Measurements from ENCODE around the gene FBXO17.
A peak's percentile ranks its signal among the peaks of the same experiment; 100 is the strongest.

The FBXO17 gene

DNA sequence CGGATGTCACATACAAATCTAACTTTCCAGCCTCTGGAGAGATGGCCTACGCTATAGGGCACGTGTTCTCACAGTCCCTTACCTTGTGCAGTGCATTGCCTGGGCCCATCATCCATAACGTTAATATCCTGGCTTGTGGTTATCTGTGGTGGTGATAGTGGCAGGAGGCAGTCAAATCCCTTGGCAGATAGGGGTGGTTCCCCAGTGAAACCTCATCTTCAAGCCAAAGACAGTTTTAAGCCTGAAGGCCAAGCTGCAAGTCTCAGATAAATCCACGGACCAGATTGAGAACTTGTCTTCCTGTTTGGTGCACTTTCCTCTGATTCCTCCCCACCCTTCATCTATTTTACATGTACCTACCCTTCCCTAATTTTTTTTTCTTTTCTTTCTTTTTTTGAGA is 4.3 kb upstream of the FBXO17 start:
- no peak overlapping the region for H3K4me3 ChIP-seq (ENCODE audit: low read depth, low read length)
- no peak for DNase-seq (ENCODE audit: low read depth)
- TF ChIP-seq, protein P1, sequence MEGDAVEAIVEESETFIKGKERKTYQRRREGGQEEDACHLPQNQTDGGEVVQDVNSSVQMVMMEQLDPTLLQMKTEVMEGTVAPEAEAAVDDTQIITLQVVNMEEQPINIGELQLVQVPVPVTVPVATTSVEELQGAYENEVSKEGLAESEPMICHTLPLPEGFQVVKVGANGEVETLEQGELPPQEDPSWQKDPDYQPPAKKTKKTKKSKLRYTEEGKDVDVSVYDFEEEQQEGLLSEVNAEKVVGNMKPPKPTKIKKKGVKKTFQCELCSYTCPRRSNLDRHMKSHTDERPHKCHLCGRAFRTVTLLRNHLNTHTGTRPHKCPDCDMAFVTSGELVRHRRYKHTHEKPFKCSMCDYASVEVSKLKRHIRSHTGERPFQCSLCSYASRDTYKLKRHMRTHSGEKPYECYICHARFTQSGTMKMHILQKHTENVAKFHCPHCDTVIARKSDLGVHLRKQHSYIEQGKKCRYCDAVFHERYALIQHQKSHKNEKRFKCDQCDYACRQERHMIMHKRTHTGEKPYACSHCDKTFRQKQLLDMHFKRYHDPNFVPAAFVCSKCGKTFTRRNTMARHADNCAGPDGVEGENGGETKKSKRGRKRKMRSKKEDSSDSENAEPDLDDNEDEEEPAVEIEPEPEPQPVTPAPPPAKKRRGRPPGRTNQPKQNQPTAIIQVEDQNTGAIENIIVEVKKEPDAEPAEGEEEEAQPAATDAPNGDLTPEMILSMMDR (IDR thresholded peaks at IDR 0.05; ENCODE audit: control insufficient read depth, extremely low read depth, insufficient read depth) = no peak

DNA sequence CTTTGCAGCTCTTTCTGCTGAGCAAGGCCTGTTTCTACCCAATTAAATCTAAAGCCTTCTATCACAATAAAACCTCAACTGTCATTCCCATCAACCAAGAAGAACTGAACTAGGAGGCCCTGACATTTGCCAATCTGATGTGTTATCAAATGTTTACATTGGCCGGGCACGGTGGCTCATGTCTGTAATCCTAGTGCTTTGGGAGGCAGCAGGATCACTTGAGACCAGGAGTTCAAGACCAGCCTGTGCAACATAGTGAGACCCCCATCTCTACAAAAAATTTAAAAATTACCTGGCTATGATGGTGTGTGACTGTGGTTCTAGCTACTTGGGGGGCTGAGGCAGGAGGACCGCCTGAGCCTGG is 2.8 kb upstream of the FBXO17 start:
- TF ChIP-seq, protein P1 (IDR thresholded peaks at IDR 0.05; ENCODE audit: control insufficient read depth, extremely low read depth, insufficient read depth) = no peak
- peak; percentile 32 for DNase-seq (ENCODE audit: low read depth)
- no peak overlapping the region for H3K4me3 ChIP-seq (ENCODE audit: low read depth, low read length)

DNA sequence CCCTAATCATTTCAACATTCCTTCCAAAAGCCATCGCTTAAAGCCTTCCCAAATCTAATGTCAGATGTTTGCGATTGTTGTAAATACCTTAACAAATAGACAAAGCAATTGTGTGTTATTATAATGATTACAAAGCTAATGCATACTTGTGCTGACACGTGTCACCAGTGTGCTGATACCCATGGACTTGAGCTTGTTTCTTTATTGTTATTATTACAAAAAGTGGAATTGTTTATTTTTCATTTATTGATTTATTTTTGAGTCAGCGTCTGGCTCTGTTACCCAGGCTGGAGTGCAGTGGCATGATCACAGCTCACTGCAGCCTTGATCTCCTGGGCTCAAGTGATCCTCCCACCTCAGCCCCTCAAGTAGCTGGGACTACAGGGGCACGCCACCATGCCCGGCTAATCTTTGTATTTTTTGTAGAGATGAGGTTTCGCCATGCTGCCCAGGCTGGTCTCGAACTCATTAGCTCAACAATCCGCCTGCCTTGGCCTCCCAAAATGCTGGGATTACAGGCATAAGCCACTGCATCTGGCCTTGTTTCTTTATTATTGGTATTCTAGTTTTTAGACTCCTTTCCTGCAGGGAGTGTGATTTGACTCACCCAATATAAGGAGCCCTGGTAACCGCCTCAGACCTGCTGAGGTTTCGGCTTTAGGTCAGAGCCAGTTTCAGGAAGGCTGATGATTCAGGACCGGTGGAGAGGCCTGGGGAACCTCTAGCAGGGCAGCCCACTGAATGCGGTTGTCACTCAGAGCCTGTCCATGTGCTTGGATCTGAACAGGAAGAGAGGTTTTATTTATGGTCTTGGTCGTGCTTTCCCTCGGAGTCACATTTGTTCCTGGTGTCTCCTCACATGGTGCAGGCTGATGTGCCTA is 2.1 kb upstream of the FBXO17 start:
- H3K4me3 ChIP-seq (ENCODE audit: low read depth, low read length) = no peak overlapping the region
- DNase-seq (ENCODE audit: low read depth) = no peak
- TF ChIP-seq, protein P1 (IDR thresholded peaks at IDR 0.05; ENCODE audit: control insufficient read depth, extremely low read depth, insufficient read depth) = no peak

DNA sequence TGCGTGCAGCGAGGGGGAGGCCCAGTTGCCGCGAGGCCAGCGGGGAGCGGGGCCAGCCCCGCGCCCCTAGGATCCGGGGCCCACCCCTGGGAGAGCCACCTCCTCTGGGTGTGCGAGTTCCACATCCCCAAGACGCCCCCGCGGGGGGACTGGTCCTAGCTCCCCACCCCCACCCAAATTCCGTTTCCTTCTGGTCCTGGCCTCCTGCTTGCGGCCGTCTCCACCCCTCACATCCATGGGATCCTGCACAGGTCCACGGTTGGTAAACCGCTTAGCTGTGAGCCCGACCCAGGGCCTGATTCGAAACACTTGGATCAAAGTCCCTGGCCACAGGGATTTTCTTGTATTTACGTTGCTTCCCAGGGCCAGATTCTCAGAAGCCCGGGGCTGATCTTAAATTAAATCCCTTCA is 324 bp upstream of the FBXO17 start:
- no peak overlapping the region for H3K4me3 ChIP-seq (ENCODE audit: low read depth, low read length)

DNA sequence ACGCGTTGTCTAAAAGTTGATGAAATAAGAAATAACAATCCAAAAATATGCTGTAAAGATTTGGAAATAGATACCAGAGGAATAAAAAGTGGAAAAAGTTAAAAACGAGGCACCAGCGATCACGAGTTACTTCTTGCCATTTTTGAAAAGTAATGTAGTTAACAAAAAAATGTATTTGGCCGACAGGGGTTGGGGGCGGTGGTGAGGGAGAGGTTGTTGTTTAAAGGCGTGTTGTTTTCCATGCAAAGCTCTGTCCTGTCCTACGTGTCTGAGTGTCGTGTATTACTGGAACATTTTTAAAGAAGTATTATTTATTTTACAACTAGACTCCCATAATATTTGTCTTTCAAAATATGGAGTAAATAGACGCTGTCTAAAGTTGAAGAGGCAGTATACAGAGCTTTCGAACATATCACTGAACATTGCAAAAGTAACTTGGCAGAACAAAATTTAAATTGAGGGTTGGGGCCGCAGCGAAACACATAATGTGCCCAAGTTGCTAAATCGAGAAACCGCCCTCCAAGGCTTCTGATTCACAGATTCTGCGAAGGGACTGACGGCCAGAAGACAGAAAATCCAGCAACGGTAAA is 823 bp downstream of the FBXO17 start:
- TF ChIP-seq, protein P1 (IDR thresholded peaks at IDR 0.05; ENCODE audit: control insufficient read depth, extremely low read depth, insufficient read depth) = no peak
- no peak for DNase-seq (ENCODE audit: low read depth)
- no peak overlapping the region for H3K4me3 ChIP-seq (ENCODE audit: low read depth, low read length)

More for the DNA sequence above, 324 bp upstream of the FBXO17 start:
- TF ChIP-seq, protein P1 (IDR thresholded peaks at IDR 0.05; ENCODE audit: control insufficient read depth, extremely low read depth, insufficient read depth) = no peak
- DNase-seq (ENCODE audit: low read depth) = no peak

DNA sequence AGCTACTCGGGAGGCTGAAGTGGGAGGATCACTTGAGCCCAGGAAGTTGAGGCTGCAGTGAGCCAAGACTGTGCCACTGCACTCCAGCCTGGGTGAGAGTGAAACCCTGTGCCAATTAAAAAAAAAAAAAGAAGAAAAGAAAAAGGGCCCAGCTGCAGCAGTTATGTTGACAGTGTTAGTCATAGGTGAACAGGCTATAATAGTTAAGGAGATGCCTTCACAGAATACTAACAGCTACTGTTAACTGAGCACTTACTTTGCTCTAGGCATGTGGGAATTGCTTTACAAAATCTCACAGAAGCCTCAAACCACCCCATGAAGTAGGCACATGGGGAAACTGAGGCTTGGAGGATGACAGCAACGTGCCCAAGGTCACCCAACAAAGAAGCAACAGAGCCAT is 3.9 kb downstream of the FBXO17 start:
- no peak for DNase-seq (ENCODE audit: low read depth)
- no peak overlapping the region for H3K4me3 ChIP-seq (ENCODE audit: low read depth, low read length)
- TF ChIP-seq, protein P1 (IDR thresholded peaks at IDR 0.05; ENCODE audit: control insufficient read depth, extremely low read depth, insufficient read depth) = no peak

Data from LNCaP clone FGC (cell line).